ENCODE measurements around the gene ZFYVE16. TPM values are rescaled to one million over a fixed set of nuclear protein-coding genes. Genes with fewer than 3 reads are reported as not detected.
"Not testable (repeated sequence)": the region's sequence is repeated elsewhere in the genome, so short reads cannot be mapped to it uniquely, and the experiment has no call there.

Gene ZFYVE16
- polyA plus RNA-seq, 3 donors: 9.4 to 15.8 (median 10.7) TPM

- peaks cover 27 to 34% of the 10 kb centered on the region in 2 donors for H3K36me3 Mint-ChIP-seq
- TF ChIP-seq CTCF (IDR thresholded peaks at IDR 0.05): no peak
These were observed 10.1 kb downstream of the ZFYVE16 start for GRCh38 chr5:80417973-80418372.

GRCh38 chr5:80424365-80424764 is 16.5 kb downstream of the ZFYVE16 start:
- peaks cover 16 to 41% (median 38%) of the 10 kb centered on the region in 7 donors for H3K9me3 Mint-ChIP-seq
- Histone ChIP-seq H3K27ac (ENCODE audit: low read depth in 1 of 2, low read length in 2 of 2) (peak overlapping the region in 1 of 2 donors; percentile 21), H3K36me3 (replicated peaks in 1 of 2; ENCODE audit: control insufficient read depth in 1 of 2, insufficient read depth in 2 of 2, low read length in 2 of 2) (peaks cover 0 to 20% of the 10 kb centered on the region in 2 donors), H4K20me1 (ENCODE audit: insufficient read depth, low read length) (peaks cover 30% of the 10 kb centered on the region), H3K79me2 (ENCODE audit: insufficient read depth, low read length) (peaks cover 62% of the 10 kb centered on the region), H3K9me3 (replicated peaks in 1 of 2; ENCODE audit: control insufficient read depth in 1 of 2, insufficient read depth in 1 of 2, low read length in 2 of 2) (peaks cover 10 to 15% of the 10 kb centered on the region in 2 donors)
- H3K4me1 ChIP-seq (ENCODE audit: control insufficient read depth in 1 of 2, insufficient read depth in 2 of 2, low read length in 2 of 2); H3K27me3 ChIP-seq (ENCODE audit: control insufficient read depth in 2 of 2, insufficient read depth in 2 of 2, low read length in 2 of 2); H3K4me3 ChIP-seq (replicated peaks in 1 of 3; ENCODE audit: low read depth in 2 of 3, low read length in 3 of 3); intact Hi-C loops (cut with micrococcal nuclease); H3K4me2 ChIP-seq (replicated peaks; ENCODE audit: extremely low read depth, low read length, poor library complexity, severe bottlenecking); H2AFZ ChIP-seq (ENCODE audit: insufficient read depth, low read depth, low read length, poor library complexity, severe bottlenecking); H3K9ac ChIP-seq (ENCODE audit: insufficient read depth, low read length, poor library complexity, severe bottlenecking); DNase-seq; H3K4me1 Mint-ChIP-seq; H3K4me3 Mint-ChIP-seq; H3K27me3 Mint-ChIP-seq (ENCODE audit: low read depth in 3 of 3): not testable (repeated sequence)
- peaks cover 33 to 45% of the 10 kb centered on the region in 2 donors for H3K36me3 Mint-ChIP-seq
- H3K27ac Mint-ChIP-seq: peak overlapping the region in 3 of 7 donors; percentile 10 to 76 (median 30)
- 100% methylated on average over 1 of the region's 3 CpGs for WGBS (ENCODE audit: insufficient coverage)

More at GRCh38 chr5:80417973-80418372, 10.1 kb downstream of the ZFYVE16 start:
- H3K4me3 ChIP-seq (replicated peaks in 1 of 3; ENCODE audit: low read depth in 2 of 3, low read length in 3 of 3): no peak overlapping the region
- no peak overlapping the region for H3K27ac Mint-ChIP-seq
- peaks cover 3 to 10% of the 10 kb centered on the region in 2 donors for H3K9me3 ChIP-seq (replicated peaks in 1 of 2; ENCODE audit: control insufficient read depth in 1 of 2, insufficient read depth in 1 of 2, low read length in 2 of 2)
- H2AFZ ChIP-seq (ENCODE audit: insufficient read depth, low read depth, low read length, poor library complexity, severe bottlenecking): no peak overlapping the region
- peaks cover 24% of the 10 kb centered on the region for H4K20me1 ChIP-seq (ENCODE audit: insufficient read depth, low read length)
- intact Hi-C loops (cut with micrococcal nuclease): loop anchor here in 1 of 2 donors (10.0 kb wide), 1 partner anchor 67 kb away; the partner anchor contains the start of gene FAM151B
- H3K27ac ChIP-seq (ENCODE audit: low read depth in 1 of 2, low read length in 2 of 2): no peak overlapping the region
- H3K4me1 ChIP-seq (ENCODE audit: control insufficient read depth in 1 of 2, insufficient read depth in 2 of 2, low read length in 2 of 2): peaks cover 11 to 12% of the 10 kb centered on the region in 2 donors
- peaks cover 68% of the 10 kb centered on the region for H3K79me2 ChIP-seq (ENCODE audit: insufficient read depth, low read length)
- H3K27me3 Mint-ChIP-seq (ENCODE audit: low read depth in 3 of 3): peaks cover 0 to 5% (median 0%) of the 10 kb centered on the region in 3 donors
- 100% methylated on average over 1 of the region's 1 CpG for WGBS (ENCODE audit: insufficient coverage)
- H3K9ac ChIP-seq (ENCODE audit: insufficient read depth, low read length, poor library complexity, severe bottlenecking): no peak overlapping the region
- no peak overlapping the region for H3K4me2 ChIP-seq (replicated peaks; ENCODE audit: extremely low read depth, low read length, poor library complexity, severe bottlenecking)
- H3K9me3 Mint-ChIP-seq: peaks cover 7 to 20% (median 14%) of the 10 kb centered on the region in 7 donors
- DNase-seq: no peak
- no peak overlapping the region for H3K4me3 Mint-ChIP-seq
- peaks cover 0 to 27% of the 10 kb centered on the region in 2 donors for H3K36me3 ChIP-seq (replicated peaks in 1 of 2; ENCODE audit: control insufficient read depth in 1 of 2, insufficient read depth in 2 of 2, low read length in 2 of 2)
- no peaks in the 10 kb centered on the region for H3K27me3 ChIP-seq (ENCODE audit: control insufficient read depth in 2 of 2, insufficient read depth in 2 of 2, low read length in 2 of 2)
- peaks cover 16% of the 10 kb centered on the region for H3K4me1 Mint-ChIP-seq

Measured in CD14-positive monocyte (primary cell).